ENCODE results near the gene TTC3. TPM values are rescaled to one million over a fixed set of nuclear protein-coding genes. Genes with fewer than 3 reads are reported as not detected.
A peak's percentile ranks its signal among the peaks of the same experiment; 100 is the strongest.

Gene TTC3
- total RNA-seq, 2 experiments from 2014 or later, result 70.2 to 74.0 TPM

GRCh38 chr21:37237764-37238163 lies 164.7 kb downstream of the TTC3 start:
- no peak for DNase-seq
- peaks cover 40% of the 10 kb centered on the region for H3K36me3 Mint-ChIP-seq (ENCODE audit: low read depth)

DNA sequence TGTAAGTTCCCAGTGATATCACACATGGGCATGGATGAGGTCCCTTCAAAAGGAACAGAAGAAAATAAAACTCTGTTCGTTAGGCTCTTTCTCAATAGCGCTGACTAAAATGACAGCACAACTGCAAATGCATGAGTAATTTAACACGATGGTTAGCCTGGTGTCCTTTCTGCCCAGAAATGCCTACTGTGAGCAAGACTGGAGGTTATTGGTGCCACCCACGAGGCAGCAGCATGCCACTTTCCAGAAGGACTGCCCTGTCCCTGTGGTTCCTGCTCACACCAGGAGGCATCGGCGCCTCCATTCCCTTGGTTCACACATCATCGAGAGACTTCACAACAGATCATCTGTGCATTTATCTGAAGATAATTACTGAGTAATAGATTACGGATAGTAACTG lies 167.9 kb downstream of the TTC3 start:
- DNase-seq (no peak), ATAC-seq (no peak)
- POLR2A ChIA-PET, result no interaction called here
- H3K27ac Mint-ChIP-seq, result peak overlapping the region; percentile 73
- peaks cover 59% of the 10 kb centered on the region for H3K4me1 Mint-ChIP-seq (ENCODE audit: low read depth)
- H3K36me3 Mint-ChIP-seq (ENCODE audit: low read depth), result peaks cover 60% of the 10 kb centered on the region
- no peak overlapping the region for H3K4me3 Mint-ChIP-seq
- intact Hi-C loops (cut with micrococcal nuclease), result no loop called here
- no peak for TF ChIP-seq CTCF (IDR thresholded peaks at IDR 0.05)
- no peaks in the 10 kb centered on the region for H3K27me3 Mint-ChIP-seq
- no peaks in the 10 kb centered on the region for H3K9me3 Mint-ChIP-seq
- CTCF ChIA-PET, result no interaction called here

More at GRCh38 chr21:37237764-37238163, 164.7 kb downstream of the TTC3 start:
- peak; percentile 65 for ATAC-seq
- intact Hi-C loops (cut with micrococcal nuclease), result no loop called here
- Mint-ChIP-seq H3K4me3 (no peak overlapping the region), H3K4me1 (ENCODE audit: low read depth) (peaks cover 29% of the 10 kb centered on the region), H3K27me3 (no peaks in the 10 kb centered on the region), H3K9me3 (no peaks in the 10 kb centered on the region), H3K27ac (peak overlapping the region; percentile 77)
- POLR2A ChIA-PET, result no interaction called here
- CTCF ChIA-PET, result no interaction called here
- no peak for TF ChIP-seq CTCF (IDR thresholded peaks at IDR 0.05)

GRCh38 chr21:37241426-37241825 lies 168.4 kb downstream of the TTC3 start:
- H3K4me1 Mint-ChIP-seq (ENCODE audit: low read depth), result peaks cover 63% of the 10 kb centered on the region
- no peak for ATAC-seq
- no peak overlapping the region for H3K4me3 Mint-ChIP-seq
- H3K36me3 Mint-ChIP-seq (ENCODE audit: low read depth), result peaks cover 60% of the 10 kb centered on the region
- TF ChIP-seq CTCF (IDR thresholded peaks at IDR 0.05), result no peak
- intact Hi-C loops (cut with micrococcal nuclease), result no loop called here
- no peaks in the 10 kb centered on the region for H3K9me3 Mint-ChIP-seq
- ChIA-PET POLR2A (no interaction called here), CTCF (no interaction called here)
- H3K27me3 Mint-ChIP-seq, result no peaks in the 10 kb centered on the region
- peak overlapping the region; percentile 50 for H3K27ac Mint-ChIP-seq
- DNase-seq, result no peak

DNA sequence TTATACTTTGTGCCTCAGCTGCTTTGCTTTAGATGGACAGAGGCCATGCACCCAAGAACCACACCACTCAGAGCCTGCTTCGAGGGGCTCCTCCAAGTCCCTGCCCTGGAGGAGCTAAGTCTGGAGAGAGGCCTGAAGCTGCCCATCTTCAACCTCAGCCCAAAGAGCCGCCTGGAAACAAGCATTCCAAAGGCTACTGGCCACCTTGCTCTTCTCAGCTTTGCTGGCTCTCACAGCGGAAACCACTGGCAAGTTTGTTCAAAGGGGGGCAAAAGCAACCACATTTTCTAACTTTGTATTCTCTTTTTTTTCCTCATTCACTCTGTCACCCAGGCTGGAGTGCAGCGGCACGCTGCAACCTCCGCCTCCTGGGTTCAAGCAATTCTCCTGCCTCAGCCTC lies 170.9 kb downstream of the TTC3 start:
- peak overlapping the region; percentile 91 for H3K27ac Mint-ChIP-seq
- intact Hi-C loops (cut with micrococcal nuclease), result no loop called here
- H3K36me3 Mint-ChIP-seq (ENCODE audit: low read depth), result peaks cover 51% of the 10 kb centered on the region
- H3K4me1 Mint-ChIP-seq (ENCODE audit: low read depth), result peaks cover 56% of the 10 kb centered on the region
- H3K27me3 Mint-ChIP-seq, result no peaks in the 10 kb centered on the region
- ChIA-PET POLR2A (interaction anchor here (0.8 to 4.9 kb wide), 3 partner anchors 10 to 14 kb away, joined by 3 to 45 read pairs (median 9); no protein-coding TSS in a partner anchor), CTCF (interaction anchor here (0.7 to 2.5 kb wide), 4 partner anchors 11 to 320 kb away, joined by 3 to 14 read pairs (median 6); no protein-coding TSS in a partner anchor)
- H3K4me3 Mint-ChIP-seq, result no peak overlapping the region
- DNase-seq (no peak), ATAC-seq (no peak)
- no peaks in the 10 kb centered on the region for H3K9me3 Mint-ChIP-seq
- TF ChIP-seq CTCF (IDR thresholded peaks at IDR 0.05), result no peak

DNA sequence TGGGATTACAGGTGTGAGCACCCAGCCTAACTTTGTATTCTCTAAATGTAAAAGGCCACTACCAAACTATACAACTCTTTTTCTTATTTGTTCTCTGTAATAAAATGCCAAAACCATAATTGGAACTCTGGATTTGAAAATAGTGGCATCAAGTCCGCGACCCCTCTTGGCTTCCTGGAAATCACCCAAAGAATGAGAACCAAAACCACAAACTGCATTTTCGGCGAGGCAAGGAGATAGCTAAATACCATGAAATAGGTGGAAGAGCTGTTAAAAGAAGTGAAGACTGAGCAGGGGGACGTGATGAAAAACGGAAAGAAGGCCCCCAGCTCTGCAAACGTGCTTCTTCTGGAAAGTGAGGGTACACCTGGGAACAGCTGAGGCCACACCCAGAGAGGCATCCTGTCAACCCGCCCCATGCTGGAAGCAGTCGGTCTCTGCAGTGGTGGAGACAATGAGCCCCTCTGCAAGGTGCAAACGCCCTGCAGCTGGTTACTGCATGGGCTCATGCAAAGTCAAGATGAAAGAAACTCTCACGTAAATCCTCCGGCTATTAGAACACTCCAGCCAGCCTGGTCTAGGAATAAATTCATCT lies 171.5 kb downstream of the TTC3 start:
- TF ChIP-seq CTCF (IDR thresholded peaks at IDR 0.05), result no peak
- peaks cover 59% of the 10 kb centered on the region for H3K4me1 Mint-ChIP-seq (ENCODE audit: low read depth)
- H3K9me3 Mint-ChIP-seq, result no peaks in the 10 kb centered on the region
- peaks cover 47% of the 10 kb centered on the region for H3K36me3 Mint-ChIP-seq (ENCODE audit: low read depth)
- peak overlapping the region; percentile 64 for H3K4me3 Mint-ChIP-seq
- peak overlapping the region; percentile 91 for H3K27ac Mint-ChIP-seq
- H3K27me3 Mint-ChIP-seq, result no peaks in the 10 kb centered on the region
- ChIA-PET POLR2A (interaction anchor here (0.8 to 4.9 kb wide), 3 partner anchors 11 to 14 kb away, joined by 3 to 45 read pairs (median 9); no protein-coding TSS in a partner anchor), CTCF (interaction anchor here (0.9 to 2.5 kb wide), 3 partner anchors 11 to 320 kb away, joined by 3 to 14 read pairs (median 10); no protein-coding TSS in a partner anchor)
- peak; percentile 69 for DNase-seq
- peak; percentile 90 for ATAC-seq
- intact Hi-C loops (cut with micrococcal nuclease), result no loop called here
